ENCODE measurements around the gene GLRA1.

The GLRA1 gene

DNA sequence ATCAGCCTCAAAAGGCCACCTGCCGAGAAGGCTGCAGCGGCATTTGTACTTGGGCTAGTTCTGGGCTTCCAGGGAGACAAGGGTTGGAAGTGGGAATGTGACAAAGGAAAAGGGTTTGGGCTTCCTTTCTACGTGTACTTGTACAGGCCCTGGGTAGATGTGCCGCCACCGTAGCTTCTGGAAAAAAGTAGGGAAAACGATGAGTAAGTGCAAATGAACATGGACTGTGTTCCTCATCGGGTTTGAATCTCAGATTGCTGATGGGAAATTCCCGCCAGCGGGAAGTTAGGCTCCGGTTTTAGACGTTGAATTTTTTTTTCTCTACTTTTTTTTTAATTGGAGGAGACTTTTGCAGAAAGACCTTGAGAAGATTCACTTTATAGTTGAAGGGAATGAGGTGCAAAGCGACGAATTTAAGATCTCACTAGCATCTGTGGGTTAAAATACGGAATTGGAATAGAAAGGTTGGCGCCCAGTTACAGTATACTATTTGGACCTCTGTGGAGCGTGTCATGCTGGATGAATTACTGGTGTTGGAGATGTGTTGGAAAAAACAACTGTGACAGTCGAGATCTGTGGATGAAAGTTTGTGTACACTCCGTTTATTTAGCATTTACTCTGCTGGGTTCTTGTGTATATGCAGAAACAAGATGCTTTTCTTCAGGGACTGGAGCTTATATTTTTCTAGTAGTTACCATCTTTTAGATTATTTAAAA lies 151.6 kb downstream of the GLRA1 start:
- peak overlapping the region; percentile 89 for H3K4me3 ChIP-seq (ENCODE audit: low read depth, low read length)
- TF ChIP-seq, protein P1, sequence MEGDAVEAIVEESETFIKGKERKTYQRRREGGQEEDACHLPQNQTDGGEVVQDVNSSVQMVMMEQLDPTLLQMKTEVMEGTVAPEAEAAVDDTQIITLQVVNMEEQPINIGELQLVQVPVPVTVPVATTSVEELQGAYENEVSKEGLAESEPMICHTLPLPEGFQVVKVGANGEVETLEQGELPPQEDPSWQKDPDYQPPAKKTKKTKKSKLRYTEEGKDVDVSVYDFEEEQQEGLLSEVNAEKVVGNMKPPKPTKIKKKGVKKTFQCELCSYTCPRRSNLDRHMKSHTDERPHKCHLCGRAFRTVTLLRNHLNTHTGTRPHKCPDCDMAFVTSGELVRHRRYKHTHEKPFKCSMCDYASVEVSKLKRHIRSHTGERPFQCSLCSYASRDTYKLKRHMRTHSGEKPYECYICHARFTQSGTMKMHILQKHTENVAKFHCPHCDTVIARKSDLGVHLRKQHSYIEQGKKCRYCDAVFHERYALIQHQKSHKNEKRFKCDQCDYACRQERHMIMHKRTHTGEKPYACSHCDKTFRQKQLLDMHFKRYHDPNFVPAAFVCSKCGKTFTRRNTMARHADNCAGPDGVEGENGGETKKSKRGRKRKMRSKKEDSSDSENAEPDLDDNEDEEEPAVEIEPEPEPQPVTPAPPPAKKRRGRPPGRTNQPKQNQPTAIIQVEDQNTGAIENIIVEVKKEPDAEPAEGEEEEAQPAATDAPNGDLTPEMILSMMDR (IDR thresholded peaks at IDR 0.05; ENCODE audit: borderline replicate concordance, insufficient read depth, low read depth, low read length) = no peak

Measured in GM12875 (cell line).